HEK293 (cell line): Measurements from ENCODE around the gene SUGP1.

Experiments
- EGR2 ChIP-seq: fragments of 450-650 bp; formaldehyde crosslinking; IDR thresholded peaks from 2 replicates; pipeline ENCODE4 v1.5.1; 2016; ENCODE audit warnings: low read depth, missing biosample characterization, missing genetic modification characterization
- KLF17 ChIP-seq: fragments of 450-650 bp; formaldehyde crosslinking; IDR thresholded peaks from 2 replicates; pipeline ENCODE4 v1.5.1; 2016; ENCODE audit warnings: missing biosample characterization, missing genetic modification characterization
- PRDM6 ChIP-seq: fragments of 450-650 bp; formaldehyde crosslinking; IDR thresholded peaks from 2 replicates; pipeline ENCODE4 v1.5.1; 2017; ENCODE audit warnings: missing biosample characterization, missing genetic modification characterization
- TRIM28 ChIP-seq: IDR thresholded peaks from 2 replicates; pipeline ENCODE4 v1.6.1; 2011; ENCODE audit warnings: low read length, control low read depth, borderline replicate concordance
- ZBTB20 ChIP-seq: fragments of 450-650 bp; formaldehyde crosslinking; IDR thresholded peaks from 2 replicates; pipeline ENCODE4 v1.5.1; 2016; ENCODE audit warnings: missing biosample characterization, missing genetic modification characterization
- ZBTB26 ChIP-seq: fragments of 450-650 bp; formaldehyde crosslinking; optimal IDR thresholded peaks from 2 replicates; pipeline ENCODE3; 2016; ENCODE audit warnings: missing biosample characterization, mild to moderate bottlenecking, missing genetic modification characterization
- ZBTB49 ChIP-seq: fragments of 450-650 bp; formaldehyde crosslinking; IDR thresholded peaks from 2 replicates; pipeline ENCODE4 v1.5.1; 2016; ENCODE audit warnings: missing biosample characterization, missing genetic modification characterization, low read depth
- ZBTB8A ChIP-seq: fragments of 450-650 bp; formaldehyde crosslinking; IDR thresholded peaks from 2 replicates; pipeline ENCODE4 v1.5.1; 2016; ENCODE audit warnings: missing biosample characterization, missing genetic modification characterization
- ZNF133 ChIP-seq: fragments of 450-650 bp; formaldehyde crosslinking; IDR thresholded peaks from 2 replicates; pipeline ENCODE4 v1.5.1; 2016; ENCODE audit warnings: missing biosample characterization, missing genetic modification characterization
- ZNF138 ChIP-seq: fragments of 450-650 bp; formaldehyde crosslinking; IDR thresholded peaks from 2 replicates; pipeline ENCODE4 v1.5.1; 2016; ENCODE audit warnings: missing biosample characterization, missing genetic modification characterization, borderline replicate concordance
- ZNF146 ChIP-seq: fragments of 450-650 bp; formaldehyde crosslinking; IDR thresholded peaks from 2 replicates; pipeline ENCODE4 v1.5.1; 2016; ENCODE audit warnings: missing biosample characterization, missing genetic modification characterization
- ZNF157 ChIP-seq: fragments of 450-650 bp; formaldehyde crosslinking; IDR thresholded peaks from 2 replicates; pipeline ENCODE4 v1.5.1; 2016; ENCODE audit warnings: missing biosample characterization, missing genetic modification characterization
- ZNF23 ChIP-seq: fragments of 450-650 bp; formaldehyde crosslinking; IDR thresholded peaks from 2 replicates; pipeline ENCODE4 v1.5.1; 2016; ENCODE audit warnings: missing biosample characterization, missing genetic modification characterization, borderline replicate concordance
- ZNF24 ChIP-seq: fragments of 450-650 bp; formaldehyde crosslinking; IDR thresholded peaks from 2 replicates; pipeline ENCODE4 v1.5.1; 2016; ENCODE audit warnings: missing biosample characterization, missing genetic modification characterization
- ZNF266 ChIP-seq: fragments of 450-650 bp; formaldehyde crosslinking; IDR thresholded peaks from 2 replicates; pipeline ENCODE4 v1.5.1; 2016; ENCODE audit warnings: missing biosample characterization, missing genetic modification characterization, low read depth
- ZNF398 ChIP-seq: fragments of 450-650 bp; formaldehyde crosslinking; IDR thresholded peaks from 2 replicates; pipeline ENCODE4 v1.5.1; 2017; ENCODE audit warnings: missing biosample characterization, missing genetic modification characterization
- ZNF404 ChIP-seq: fragments of 450-650 bp; formaldehyde crosslinking; IDR thresholded peaks from 2 replicates; pipeline ENCODE4 v1.5.1; 2017; ENCODE audit warnings: missing biosample characterization, missing genetic modification characterization
- ZNF510 ChIP-seq: fragments of 450-650 bp; formaldehyde crosslinking; IDR thresholded peaks from 2 replicates; pipeline ENCODE4 v1.5.1; 2018; ENCODE audit warnings: mild to moderate bottlenecking, missing genetic modification characterization, missing biosample characterization; ENCODE audit not compliant: insufficient replicate concordance
- ZNF561 ChIP-seq: fragments of 450-650 bp; IDR thresholded peaks from 2 replicates; pipeline ENCODE4 v1.5.1; 2018; ENCODE audit warnings: missing biosample characterization, missing genetic modification characterization, borderline replicate concordance
- ZNF600 ChIP-seq: fragments of 450-650 bp; formaldehyde crosslinking; IDR thresholded peaks from 2 replicates; pipeline ENCODE4 v1.5.1; 2016; ENCODE audit warnings: missing biosample characterization, missing genetic modification characterization
- ZNF621 ChIP-seq: fragments of 450-650 bp; formaldehyde crosslinking; IDR thresholded peaks from 2 replicates; pipeline ENCODE4 v1.5.1; 2017; ENCODE audit warnings: missing biosample characterization, missing genetic modification characterization
- ZNF692 ChIP-seq: fragments of 450-650 bp; formaldehyde crosslinking; IDR thresholded peaks from 2 replicates; pipeline ENCODE4 v1.5.1; 2016; ENCODE audit warnings: missing biosample characterization, missing genetic modification characterization
- ZNF747 ChIP-seq: fragments of 450-650 bp; formaldehyde crosslinking; IDR thresholded peaks from 2 replicates; pipeline ENCODE4 v1.5.1; 2016; ENCODE audit warnings: missing biosample characterization, missing genetic modification characterization
- ZNF776 ChIP-seq: fragments of 450-650 bp; formaldehyde crosslinking; IDR thresholded peaks from 2 replicates; pipeline ENCODE4 v1.5.0; 2017; ENCODE audit warnings: missing biosample characterization, missing genetic modification characterization, borderline replicate concordance
- ZSCAN4 ChIP-seq: fragments of 450-650 bp; formaldehyde crosslinking; IDR thresholded peaks from 2 replicates; pipeline ENCODE4 v1.5.1; 2017; ENCODE audit warnings: missing biosample characterization, missing genetic modification characterization
- ZSCAN5A ChIP-seq: fragments of 450-650 bp; formaldehyde crosslinking; IDR thresholded peaks from 2 replicates; pipeline ENCODE4 v1.5.1; 2016; ENCODE audit warnings: missing biosample characterization, missing genetic modification characterization

Gene SUGP1

GRCh38 chr19:19320361-19321140, at the start of gene SUGP1, which contains the start of gene MAU2 (continued):
- TF ChIP-seq ZNF510 (tag by site-specific recombination) (no peak), KLF17 (no peak), PRDM6 (tag by site-specific recombination) (no peak), ZBTB20 (0 out of 2 replicates have a peak, but pooled peaks have one; percentile 0), ZSCAN5A (0 out of 2 replicates have a peak, but pooled peaks have one; percentile 45), ZNF146 (tag by site-specific recombination) (no peak), ZNF600 (tag by site-specific recombination) (0 out of 2 replicates have a peak, but pooled peaks have one; percentile 29), ZNF398 (tag by site-specific recombination) (no peak), ZBTB26 (tag by site-specific recombination) (peak; percentile 66), ZBTB49 (no peak), ZNF138 (tag by site-specific recombination) (no peak), ZSCAN4 (tag by site-specific recombination) (no peak), ZNF133 (0 out of 2 replicates have a peak, but pooled peaks have one; percentile 14), EGR2 (tag by site-specific recombination) (peak; percentile 26; the same call in 1 of the 2 replicates), ZNF692 (peak; percentile 87), ZBTB8A (tag by site-specific recombination) (peak; percentile 71; the same call in 1 of the 2 replicates), ZNF747 (tag by site-specific recombination) (no peak), ZNF776 (tag by site-specific recombination) (no peak), ZNF404 (tag by site-specific recombination) (no peak), ZNF621 (tag by site-specific recombination) (no peak), ZNF157 (tag by site-specific recombination) (no peak), ZNF24 (tag by site-specific recombination) (0 out of 2 replicates have a peak, but pooled peaks have one; percentile 1), ZNF561 (tag by site-specific recombination) (0 out of 2 replicates have a peak, but pooled peaks have one; percentile 22), ZNF23 (no peak), ZNF266 (tag by site-specific recombination) (no peak), TRIM28 (no peak)
